ENCODE data around the gene KIFAP3. TPM values are rescaled to one million over a fixed set of nuclear protein-coding genes. Genes with fewer than 3 reads are reported as not detected.

KIFAP3 gene
- total and polyA plus RNA-seq, 2 of the 8 experiments (the other 6 are each of a cell fraction or from before 2014, with no cell fraction given) = 1.3 to 3.2 TPM

- no peak overlapping the region for H3K27ac ChIP-seq (ENCODE audit: low read depth, low read length)
These were observed 88.7 kb downstream of the KIFAP3 start for GRCh38 chr1:169985757-169986156.

More at GRCh38 chr1:169985757-169986156, 88.7 kb downstream of the KIFAP3 start:
- H4K91ac ChIP-seq (replicated peaks; ENCODE audit: insufficient read length, low read length) = no peak overlapping the region
- H2BK15ac ChIP-seq (ENCODE audit: low read length) = no peak overlapping the region
- ChIA-PET CTCF (ENCODE audit: partially characterized antibody) (no interaction called here), POLR2A (ENCODE audit: partially characterized antibody) (no interaction called here)
- no peaks in the 10 kb centered on the region for H4K20me1 ChIP-seq (replicated peaks in 1 of 2; ENCODE audit: control insufficient read depth in 1 of 2, insufficient read depth in 2 of 2, low read length in 2 of 2)
- no peak overlapping the region for H2AFZ ChIP-seq (ENCODE audit: low read length)
- DNase-seq (ENCODE audit: low read depth in 1 of 2, low spot score in 2 of 2) (no peak), FAIRE-seq (no peak)
- H3K4me3 ChIP-seq (ENCODE audit: extremely low read depth in 1 of 4, insufficient read depth in 2 of 4, low read depth in 3 of 4, low read length in 4 of 4) = no peak overlapping the region
- no peak overlapping the region for H2BK120ac ChIP-seq (replicated peaks; ENCODE audit: low read depth, low read length)
- H4K5ac ChIP-seq (ENCODE audit: insufficient read length, low read depth, low read length) = no peak overlapping the region
- TF ChIP-seq SRF (IDR thresholded peaks at IDR 0.05; ENCODE audit: low read depth, low read length) (no peak), MAFK (IDR thresholded peaks at IDR 0.05; ENCODE audit: low read depth, low read length) (peak; percentile 53; the same call in 1 of the 2 replicates), CHD1 (IDR thresholded peaks at IDR 0.05; ENCODE audit: low read depth, low read length) (no peak), EP300 (IDR thresholded peaks at IDR 0.05; ENCODE audit: borderline replicate concordance in 1 of 2, low read depth in 2 of 2, low read length in 2 of 2) (no peak)
- no peak overlapping the region for H3K9ac ChIP-seq (replicated peaks in 1 of 4; ENCODE audit: extremely low read depth in 1 of 4, low read depth in 3 of 4, low read length in 3 of 4)
- no peaks in the 10 kb centered on the region for H3K79me2 ChIP-seq (ENCODE audit: control insufficient read depth in 1 of 2, insufficient read depth in 2 of 2, low read length in 2 of 2)
- no peak overlapping the region for H2BK20ac ChIP-seq (ENCODE audit: low read length)
- H2AK5ac ChIP-seq (ENCODE audit: low read depth, low read length) = no peak overlapping the region
- H3K4me1 ChIP-seq (replicated peaks in 1 of 4; ENCODE audit: control insufficient read depth in 3 of 4, insufficient read depth in 4 of 4, low read length in 3 of 4) = no peaks in the 10 kb centered on the region
- H3K79me1 ChIP-seq (ENCODE audit: low read depth, low read length) = no peaks in the 10 kb centered on the region
- no peak overlapping the region for H4K8ac ChIP-seq (ENCODE audit: extremely low read depth, insufficient read depth, low read length)
- H3K36me3 ChIP-seq (ENCODE audit: control insufficient read depth in 2 of 4, insufficient read depth in 4 of 4, low read length in 3 of 4) = no peaks in the 10 kb centered on the region
- no peaks in the 10 kb centered on the region for H3K23me2 ChIP-seq (ENCODE audit: low read depth, low read length)
- no peak overlapping the region for H3K23ac ChIP-seq (ENCODE audit: insufficient read length)
- H3K56ac ChIP-seq (replicated peaks; ENCODE audit: insufficient read length, low read depth, low read length) = no peak overlapping the region
- whole genome bisulfite sequencing, 2 experiments (ENCODE audit: extremely low coverage in 1 of 2, insufficient coverage in 1 of 2, insufficient read length in 1 of 2, insufficient replicate concordance in 2 of 2, low coverage in 1 of 2, low lambda C conversion rate in 2 of 2, missing lambda C conversion rate in 1 of 2) = 88% methylated on average over 1 of the region's 1 CpG; no CpG with 5 or more reads in 1 of the 2 experiments
- H3K9me3 ChIP-seq (ENCODE audit: insufficient read depth in 2 of 2, low read depth in 1 of 2, low read length in 1 of 2) = no peaks in the 10 kb centered on the region
- H2BK12ac ChIP-seq (ENCODE audit: low read depth, low read length) = no peak overlapping the region
- no peak overlapping the region for H3K4me2 ChIP-seq (ENCODE audit: insufficient read depth in 1 of 2, low read depth in 2 of 2, low read length in 2 of 2)
- H3K27me3 ChIP-seq (replicated peaks in 1 of 4; ENCODE audit: control insufficient read depth in 3 of 4, extremely low read depth in 1 of 4, insufficient read depth in 3 of 4, low read length in 3 of 4) = no peaks in the 10 kb centered on the region
- H3K18ac ChIP-seq (ENCODE audit: extremely low read depth, low read length) = no peak overlapping the region
- H3K4ac ChIP-seq (replicated peaks; ENCODE audit: insufficient read length, low read depth, low read length) = no peak overlapping the region
- H3K14ac ChIP-seq (ENCODE audit: insufficient read length) = no peak overlapping the region
- no peak overlapping the region for H2BK5ac ChIP-seq (ENCODE audit: low read depth, low read length)

Measured in H1 (cell line).